Thoracic aorta (tissue), 2 donors: ENCODE measurements around the gene SEMA4C. TPM values are rescaled to one million over a fixed set of nuclear protein-coding genes. Genes with fewer than 3 reads are reported as not detected.

Experiments
- ATAC-seq: fragments of 150-250 bp; one replicate; pipeline ENCODE4 v1.8.0; 2017; ENCODE audit warnings: low read depth; ENCODE audit not compliant: insufficient number of reproducible peaks, low FRiP score
- DNase-seq: peaks from one replicate; pipeline ENCODE4 v3.0.0-alpha.2; 2020; ENCODE audit warnings: low spot score
- H3K27ac ChIP-seq, 2 donors: fragments of 200-600 bp; sonication (generic); 1 replicate in 1 of 2; 2 replicates in 1 of 2; pipeline ENCODE4 v1.5.1; 2016; ENCODE audit warnings: mild to moderate bottlenecking in 2 of 2, moderate library complexity in 2 of 2
- H3K27me3 ChIP-seq: fragments of 200-600 bp; sonication (generic); replicated peaks from 2 replicates; pipeline ENCODE4 v1.6.0; 2016; ENCODE audit warnings: mild to moderate bottlenecking; ENCODE audit not compliant: insufficient read depth
- H3K36me3 ChIP-seq: fragments of 200-600 bp; sonication (generic); one replicate; pipeline ENCODE4 v1.5.1; 2016
- H3K4me1 ChIP-seq, 2 donors: fragments of 200-600 bp; sonication (generic); 1 replicate in 1 of 2; 2 replicates in 1 of 2; pipeline versions ENCODE4 v1.5.1 to v1.6.0; 2016; ENCODE audit warnings: low read depth in 2 of 2, mild to moderate bottlenecking in 1 of 2; ENCODE audit not compliant: control insufficient read depth in 1 of 2
- H3K4me3 ChIP-seq: fragments of 200-600 bp; sonication (generic); 2 replicates; pipeline ENCODE4 v1.5.1; 2016; ENCODE audit warnings: mild to moderate bottlenecking
- H3K9me3 ChIP-seq: fragments of 200-600 bp; sonication (generic); 2 replicates; pipeline ENCODE4 v1.5.1; 2016
- CTCF ChIP-seq: fragments of 200-600 bp; sonication (generic); IDR thresholded peaks from one replicate; pipeline ENCODE4 v1.5.1; 2019; ENCODE audit warnings: antibody characterized with exemption
- total RNA-seq, 2 donors: library from RNA; depleted of rRNA; stranded (reverse); fragments of >200 nt; gene quantifications; one replicate each; pipeline versions ENCODE4 v1.1.0 to v1.2.3, GENCODE V29; 2016

SEMA4C gene
- total RNA-seq, 2 donors from 2014 or later: 44.1 to 66.3 TPM

GRCh38 chr2:96861074-96861473 is 8.8 kb downstream of the SEMA4C start:
- Histone ChIP-seq H3K27me3 (no peaks in the 10 kb centered on the region), H3K4me1 (peaks cover 16 to 34% of the 10 kb centered on the region in 2 donors), H3K4me3 (no peak overlapping the region), H3K9me3 (no peaks in the 10 kb centered on the region), H3K27ac (no peak overlapping the region), H3K36me3 (peaks cover 52% of the 10 kb centered on the region)
- TF ChIP-seq CTCF: no peak
- ATAC-seq (no peak), DNase-seq (no peak)

- ATAC-seq (no peak), DNase-seq (no peak)
- Histone ChIP-seq H3K27me3 (no peaks in the 10 kb centered on the region), H3K4me1 (peaks cover 16 to 30% of the 10 kb centered on the region in 2 donors), H3K36me3 (peaks cover 45% of the 10 kb centered on the region), H3K27ac (peak overlapping the region; percentile 75 to 86), H3K4me3 (no peak overlapping the region), H3K9me3 (no peaks in the 10 kb centered on the region)
- TF ChIP-seq CTCF: no peak
These were observed 9.5 kb downstream of the SEMA4C start for GRCh38 chr2:96860065-96861029.

GRCh38 chr2:96859681-96860064 is 10.2 kb downstream of the SEMA4C start:
- Histone ChIP-seq H3K27ac (peak overlapping the region; percentile 75 to 86), H3K9me3 (no peaks in the 10 kb centered on the region), H3K27me3 (no peaks in the 10 kb centered on the region), H3K4me3 (no peak overlapping the region), H3K36me3 (peaks cover 39% of the 10 kb centered on the region), H3K4me1 (peaks cover 16 to 30% of the 10 kb centered on the region in 2 donors)
- ATAC-seq (no peak), DNase-seq (no peak)
- TF ChIP-seq CTCF: no peak

GRCh38 chr2:96859099-96859649 is 10.7 kb downstream of the SEMA4C start:
- peak overlapping the region; percentile 75 to 86 for H3K27ac ChIP-seq
- H3K9me3 ChIP-seq: no peaks in the 10 kb centered on the region
- ATAC-seq (no peak), DNase-seq (no peak)
- H3K27me3 ChIP-seq: no peaks in the 10 kb centered on the region
- H3K4me1 ChIP-seq: peaks cover 16 to 30% of the 10 kb centered on the region in 2 donors
- TF ChIP-seq CTCF: peak; percentile 1
- peaks cover 36% of the 10 kb centered on the region for H3K36me3 ChIP-seq
- H3K4me3 ChIP-seq: peak overlapping the region; percentile 93

GRCh38 chr2:96857667-96858372 is 12.1 kb downstream of the SEMA4C start, which contains the start of gene ANKRD39:
Gene ANKRD39, minus strand, starts transcription at chr2:96858016. Its CDS starts 29 bp downstream, at chr2:96857987.
- peaks cover 16 to 30% of the 10 kb centered on the region in 2 donors for H3K4me1 ChIP-seq
- H3K36me3 ChIP-seq: peaks cover 33% of the 10 kb centered on the region
- H3K27me3 ChIP-seq: no peaks in the 10 kb centered on the region
- peak within 1 kb of the TSS; percentile 75 to 86 for H3K27ac ChIP-seq
- peak; percentile 91 for DNase-seq
- peak within 1 kb of the TSS; percentile 93 for H3K4me3 ChIP-seq
- peak; percentile 69 for TF ChIP-seq CTCF
- no peaks in the 10 kb centered on the region for H3K9me3 ChIP-seq
- ATAC-seq: peak; percentile 96
